Activated T-cell treated with anti-CD3 and anti-CD28 coated beads for 48 hours (primary cell): ENCODE measurements around the gene PRKCA.
"Not testable (repeated sequence)": the region's sequence is repeated elsewhere in the genome, so short reads cannot be mapped to it uniquely, and the experiment has no call there.

Experiments
- DNase-seq: peaks from one replicate; pipeline ENCODE4 v3.0.0-alpha.2; 2020; ENCODE audit warnings: low read depth

PRKCA gene

DNA sequence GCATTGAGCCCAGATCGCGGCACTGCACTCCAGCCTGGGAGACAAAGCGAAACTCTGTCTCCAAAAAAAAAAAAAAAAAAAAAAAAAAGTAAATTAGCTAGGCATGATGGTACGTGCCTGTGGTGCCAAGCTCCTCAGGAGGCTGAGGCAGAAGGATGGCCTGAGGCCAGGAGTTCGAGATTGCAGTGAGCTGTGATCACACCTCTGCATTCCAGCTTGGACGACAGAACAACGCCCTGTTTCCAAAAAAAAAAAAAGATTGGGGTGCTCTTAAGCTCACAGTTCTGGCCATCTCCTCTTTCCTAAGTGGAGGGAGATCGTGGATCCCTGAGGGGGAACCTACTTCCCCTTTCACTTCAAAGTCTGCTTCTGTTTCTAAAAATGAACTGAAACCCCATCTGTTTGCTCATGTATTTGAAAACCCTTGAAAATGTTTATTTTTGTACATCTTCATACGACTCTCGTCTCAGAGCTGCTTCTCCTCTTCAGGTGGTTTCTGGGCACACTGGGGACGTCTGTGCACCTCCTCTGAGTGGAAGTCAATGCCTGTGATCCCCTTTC is 138.8 kb downstream of the PRKCA start:
- no peak for DNase-seq

DNA sequence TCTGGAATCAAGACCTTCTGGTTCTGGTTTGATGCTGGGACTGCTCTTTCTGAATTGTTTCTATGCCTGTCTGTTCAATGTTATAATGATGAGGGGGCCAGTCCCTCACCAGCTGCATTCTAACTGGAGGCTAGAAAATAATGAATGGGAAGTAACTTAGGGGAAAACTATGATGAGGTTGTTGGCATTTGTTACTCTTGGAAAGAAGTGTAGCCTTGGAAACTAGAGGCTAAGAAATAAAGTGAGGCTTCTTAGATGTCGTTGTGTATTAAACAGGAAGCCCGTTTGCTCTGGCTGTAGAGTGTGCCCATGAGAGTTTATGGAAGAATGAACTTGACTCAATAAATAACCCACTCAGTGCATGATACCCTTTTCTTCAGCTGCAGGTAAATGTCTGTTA is 140.8 kb downstream of the PRKCA start:
- DNase-seq: no peak

DNA sequence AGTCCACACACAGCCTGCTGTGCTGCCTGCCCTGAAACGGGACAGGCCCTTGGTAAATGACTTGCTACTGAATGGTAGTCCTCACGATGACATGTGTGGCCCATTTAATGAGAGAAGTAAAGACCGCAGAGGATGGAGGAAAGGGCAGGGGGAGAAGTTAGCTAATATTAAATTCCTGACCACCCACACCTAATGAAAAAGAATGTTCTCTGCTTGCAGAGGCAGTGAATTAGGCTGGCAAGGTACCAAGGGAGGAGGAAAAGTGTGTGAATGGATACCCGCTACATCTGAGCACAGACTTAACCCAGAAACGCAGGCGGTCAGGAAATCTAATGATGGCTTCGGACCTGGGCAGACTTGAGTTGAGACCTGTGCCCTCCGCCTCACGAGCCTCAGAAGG is 141.2 kb downstream of the PRKCA start:
- no peak for DNase-seq

DNA sequence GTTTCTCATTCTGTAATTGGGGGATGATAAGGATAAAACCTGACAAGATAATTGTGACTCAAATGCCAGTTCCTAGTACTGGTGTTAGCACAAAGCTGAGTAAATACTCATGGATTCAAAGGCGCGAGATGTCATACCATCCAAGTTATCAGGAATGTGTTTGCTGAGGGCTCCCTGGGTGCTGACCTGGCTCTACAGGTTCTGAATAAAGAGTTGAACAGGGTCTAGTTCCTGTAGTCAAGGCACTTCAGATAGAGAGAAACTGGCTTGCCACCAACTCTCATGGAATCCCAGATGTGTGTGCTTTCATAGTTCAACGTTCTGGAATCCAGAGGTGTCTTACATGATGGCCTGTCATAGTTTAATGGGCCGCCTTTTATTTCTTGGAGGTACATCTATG is 141.6 kb downstream of the PRKCA start:
- no peak for DNase-seq

DNA sequence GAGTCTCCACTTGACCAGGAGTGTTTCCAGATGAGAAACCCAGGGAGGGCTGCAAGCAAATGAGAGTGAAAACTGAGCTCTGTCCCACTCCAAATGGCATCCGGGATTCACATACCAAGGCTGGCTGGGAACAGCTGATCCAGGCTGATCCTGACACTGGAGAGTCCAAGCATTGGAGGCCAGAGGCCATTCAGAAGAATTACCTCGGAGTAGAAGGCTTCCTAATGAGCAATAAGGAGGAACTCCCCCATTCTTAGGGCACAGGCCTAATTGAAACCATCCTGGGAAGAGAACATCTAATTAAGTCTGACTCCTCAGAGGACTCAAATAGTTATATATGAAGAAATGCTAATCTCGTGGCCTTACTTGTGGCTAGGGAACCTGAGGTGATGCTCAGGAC is 142.8 kb downstream of the PRKCA start:
- no peak for DNase-seq

DNA sequence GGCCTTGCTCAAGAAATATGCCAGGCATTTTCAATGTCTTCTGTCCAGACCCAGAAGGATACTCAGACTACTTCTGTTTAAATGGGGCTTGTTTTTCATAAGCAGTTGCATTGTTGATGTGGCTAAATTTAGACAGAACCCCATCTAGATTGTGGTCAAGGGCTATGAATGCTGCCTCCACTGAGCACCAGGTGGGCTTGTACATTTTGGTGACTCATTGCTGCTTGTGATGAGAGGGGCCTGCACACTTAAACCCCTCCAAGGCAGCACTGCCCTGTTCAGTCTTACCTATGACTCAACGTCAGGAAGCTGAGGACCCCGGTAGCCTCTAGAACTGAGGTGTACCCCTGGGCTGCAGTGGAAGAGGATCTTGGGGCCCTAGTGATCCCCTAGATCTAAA is 144.0 kb downstream of the PRKCA start:
- DNase-seq: no peak

DNA sequence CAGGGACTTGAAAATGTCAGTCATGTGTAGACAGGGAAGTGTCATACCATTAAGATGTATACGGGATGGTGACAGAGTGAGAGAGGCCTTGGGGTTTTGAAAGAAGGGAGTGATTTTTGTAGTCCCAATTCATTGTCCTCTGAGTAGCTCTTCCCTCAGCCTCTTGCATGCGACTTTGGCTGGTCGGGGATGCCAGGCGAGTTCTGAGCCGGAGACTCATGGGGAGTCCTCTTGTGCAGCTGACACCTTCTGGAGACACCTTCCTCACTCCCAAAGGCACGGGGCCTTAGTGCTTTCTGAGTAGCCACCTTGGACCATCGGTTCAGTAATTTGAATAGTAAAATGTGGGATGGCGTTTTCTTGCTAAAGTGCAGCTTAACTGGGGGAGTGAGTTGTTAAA is 144.7 kb downstream of the PRKCA start:
- no peak for DNase-seq

DNA sequence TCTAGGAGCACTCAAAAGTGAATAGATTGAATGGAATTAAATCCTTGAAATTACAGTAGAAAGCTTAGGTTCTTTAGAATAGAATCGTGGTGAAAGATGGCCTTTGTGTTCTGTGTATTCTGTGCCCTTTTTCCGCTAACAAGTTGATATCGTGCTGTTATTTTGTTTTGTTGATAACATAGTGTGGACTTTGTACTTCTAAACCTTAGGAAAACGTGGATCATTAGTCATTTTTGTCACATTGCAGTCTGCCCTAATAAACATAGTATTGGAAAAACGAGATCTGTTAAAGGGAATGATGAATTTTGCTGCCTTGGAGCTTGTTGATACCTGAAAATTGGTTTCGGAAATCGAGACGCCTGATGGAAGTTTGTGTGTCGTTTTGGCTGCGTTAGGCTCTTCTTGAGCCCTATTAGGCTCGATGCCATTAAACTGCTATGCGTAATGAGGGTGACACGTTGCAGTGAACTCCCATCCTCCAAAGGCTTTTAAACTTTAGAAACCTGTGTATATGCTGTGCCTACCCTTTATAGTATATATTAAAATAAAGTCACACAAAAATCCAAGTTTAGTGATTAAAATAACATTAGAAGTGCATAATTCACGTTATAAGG is 145.7 kb downstream of the PRKCA start:
- no peak for DNase-seq

DNA sequence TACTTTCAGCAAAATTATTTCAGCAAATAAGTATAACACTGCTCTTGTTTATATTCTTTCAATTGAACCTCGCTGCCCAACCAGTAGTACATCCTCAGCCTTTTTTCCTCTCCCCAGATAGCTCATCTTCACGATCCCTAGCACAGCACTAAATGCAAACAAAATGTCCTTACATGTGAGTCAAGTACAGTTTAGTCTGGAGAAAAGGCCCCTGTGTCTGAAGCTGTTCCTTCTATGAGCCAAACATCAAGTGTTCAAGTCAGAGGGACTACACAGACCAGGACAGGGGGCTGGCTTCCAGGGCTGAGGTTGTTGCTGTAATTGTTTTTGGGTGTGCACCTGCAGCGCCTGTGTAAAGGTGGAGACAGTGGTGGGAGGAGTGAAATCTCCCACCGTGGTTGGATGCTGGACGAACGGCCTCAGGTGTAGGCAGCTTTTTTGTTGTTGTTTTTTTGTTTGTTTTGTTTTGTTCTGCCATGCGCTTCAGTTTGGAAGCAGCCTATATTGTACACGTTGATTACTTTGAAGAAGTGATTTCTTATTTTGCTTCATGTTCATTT is 147.1 kb downstream of the PRKCA start:
- no peak for DNase-seq

DNA sequence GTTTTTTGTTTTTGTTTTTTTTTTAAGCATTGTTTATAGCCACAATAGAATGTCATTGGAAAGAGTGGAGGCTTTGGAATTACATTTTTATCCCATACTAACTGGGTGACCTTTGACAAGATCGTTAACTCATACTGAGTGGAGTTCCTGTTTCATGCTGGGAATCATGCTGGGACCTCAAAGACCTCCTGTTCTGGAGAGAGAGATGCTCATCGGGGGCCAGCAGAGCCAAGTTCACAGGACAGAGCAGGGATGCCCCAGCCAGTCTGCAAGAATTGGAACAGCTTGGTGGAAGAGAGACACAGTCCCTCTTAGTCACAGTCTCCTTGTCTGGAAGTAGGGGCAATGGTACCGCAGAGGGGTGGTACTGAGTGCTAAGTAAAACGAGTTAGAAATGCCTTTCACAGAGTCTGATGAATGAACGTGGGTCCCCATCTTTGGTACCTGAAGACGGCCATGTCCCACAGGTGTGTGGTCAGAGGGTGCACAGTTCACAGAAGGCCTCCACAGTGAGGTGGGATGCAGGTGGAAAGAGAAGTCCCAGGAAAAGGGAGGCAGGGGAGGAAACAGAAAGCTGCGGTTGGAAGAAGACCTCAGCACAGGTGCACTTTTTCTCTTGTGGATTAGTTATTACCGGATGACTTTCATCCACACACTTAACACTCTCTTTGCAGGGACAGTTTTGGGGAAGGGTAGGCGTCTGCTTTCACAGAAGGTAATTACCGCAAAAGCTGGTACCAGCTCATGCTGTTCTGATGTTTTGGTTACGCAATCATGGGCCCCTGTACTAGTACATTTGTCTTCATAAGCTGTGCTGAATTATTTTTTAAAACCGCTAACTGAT is 147.8 kb downstream of the PRKCA start:
- DNase-seq: no peak

DNA sequence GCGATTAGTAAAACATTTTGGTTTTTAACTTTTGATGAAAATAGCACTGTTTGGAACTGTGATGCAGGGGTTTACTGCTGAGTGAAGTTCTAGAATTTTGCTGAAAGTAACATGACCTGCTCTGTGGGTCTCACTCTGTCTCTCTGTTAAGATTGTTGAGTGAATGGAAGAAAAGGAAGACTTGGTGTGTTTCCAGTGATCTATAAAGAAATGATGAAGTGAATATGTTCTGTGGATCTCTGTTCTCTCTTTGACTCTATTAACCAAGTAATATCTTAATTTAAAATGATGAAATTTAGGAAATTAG is 148.4 kb downstream of the PRKCA start:
- DNase-seq: no peak

DNA sequence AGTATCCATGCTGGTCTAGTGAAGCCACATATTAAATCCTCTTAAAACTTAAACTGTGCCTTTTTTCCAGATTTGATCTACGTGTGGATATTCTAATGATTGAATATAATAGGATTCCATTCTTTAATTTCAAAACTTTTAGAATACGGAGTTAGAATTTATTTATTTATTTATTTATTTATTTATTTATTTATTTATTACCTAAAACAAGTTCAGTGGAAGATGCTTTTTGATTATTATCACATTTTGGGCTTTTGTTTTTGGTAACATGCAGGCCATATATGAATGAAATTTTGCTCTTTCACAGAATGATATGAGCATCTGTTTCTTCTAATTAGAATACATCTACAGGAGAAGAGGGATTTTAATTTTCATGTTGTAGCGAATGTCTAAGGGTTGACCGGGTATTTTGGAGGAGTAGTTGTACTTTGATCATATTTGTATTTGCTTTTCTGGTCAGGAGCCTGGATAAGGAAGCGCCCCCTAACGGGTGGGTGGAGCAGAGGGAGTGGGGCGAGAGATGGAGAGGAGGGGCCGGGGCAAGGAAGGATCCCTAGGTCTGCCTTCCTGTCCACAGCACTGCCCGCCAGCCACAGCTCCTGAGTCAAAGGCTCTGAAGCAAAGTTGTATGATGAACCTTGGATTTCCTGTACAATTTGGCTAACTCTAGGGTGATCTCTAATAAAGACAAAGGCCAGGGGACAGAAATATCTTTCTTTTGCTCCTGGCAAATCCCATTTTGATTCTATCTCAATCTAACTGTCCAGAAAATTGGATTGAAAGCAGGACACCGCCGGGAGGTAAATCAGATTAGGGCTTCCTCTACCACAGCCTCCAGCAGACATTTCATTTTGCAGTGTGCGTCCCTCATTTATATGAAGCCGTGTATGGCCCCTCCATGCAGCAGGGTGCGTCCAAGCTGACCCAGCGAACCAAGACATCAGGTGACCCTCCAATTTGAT is 149.1 kb downstream of the PRKCA start:
- DNase-seq: no peak

DNA sequence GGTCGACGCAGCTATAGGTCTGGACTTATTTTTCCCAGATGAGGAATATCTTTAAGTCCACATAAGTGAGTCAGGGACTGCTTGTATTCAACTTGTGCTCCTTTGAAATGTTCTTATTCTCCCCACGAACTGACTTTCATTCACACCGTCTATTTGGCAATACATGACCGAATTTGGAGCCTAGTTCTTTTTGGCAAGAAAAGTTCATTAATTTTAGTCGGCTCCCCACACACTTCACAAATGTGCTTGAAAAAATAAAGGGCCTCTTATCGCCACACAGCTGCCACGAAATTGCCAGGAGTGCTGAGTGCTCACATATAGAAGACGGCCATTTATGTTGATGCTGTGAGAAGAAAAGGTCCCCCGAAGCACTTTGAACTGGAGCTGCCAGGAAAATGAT is 152.6 kb downstream of the PRKCA start:
- DNase-seq: no peak

DNA sequence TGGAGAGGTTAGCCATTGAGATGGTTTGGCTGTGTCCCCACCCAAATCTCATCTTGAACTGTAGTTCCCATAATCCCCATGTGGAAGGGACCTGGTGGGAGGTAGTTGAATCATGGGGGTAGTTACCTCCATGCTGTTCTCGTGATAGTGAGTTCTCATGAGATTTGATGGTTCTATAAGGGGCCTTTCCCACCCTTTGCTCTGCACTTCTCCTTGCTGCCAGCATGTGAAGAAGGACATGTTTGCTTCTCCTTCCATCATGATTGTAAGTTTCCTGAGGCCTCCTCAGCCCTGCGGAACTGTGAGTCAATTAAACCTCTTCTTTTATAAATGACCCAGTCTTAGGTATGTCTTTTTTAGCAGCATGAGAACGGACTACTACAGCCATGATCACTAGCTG is 155.1 kb downstream of the PRKCA start:
- not testable (repeated sequence) for DNase-seq

DNA sequence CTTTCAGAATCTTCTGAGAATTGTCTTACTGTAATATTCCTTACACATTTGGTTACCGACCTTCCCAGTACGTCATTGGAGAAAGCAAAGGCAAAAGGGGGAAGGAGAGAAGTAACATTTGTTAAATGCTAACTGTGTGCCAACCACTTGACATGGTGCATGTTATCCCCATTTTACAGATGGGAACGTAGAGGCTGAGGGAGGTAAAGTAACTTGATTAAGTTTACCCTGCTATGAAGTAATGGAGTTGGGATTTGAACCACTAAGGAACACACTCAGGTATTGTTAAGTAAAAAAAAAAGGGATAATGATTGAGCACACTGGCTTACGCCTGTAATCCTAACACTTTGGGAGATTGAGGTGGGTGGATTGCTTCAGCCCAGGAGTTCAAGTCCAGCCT is 156.4 kb downstream of the PRKCA start:
- DNase-seq: no peak

DNA sequence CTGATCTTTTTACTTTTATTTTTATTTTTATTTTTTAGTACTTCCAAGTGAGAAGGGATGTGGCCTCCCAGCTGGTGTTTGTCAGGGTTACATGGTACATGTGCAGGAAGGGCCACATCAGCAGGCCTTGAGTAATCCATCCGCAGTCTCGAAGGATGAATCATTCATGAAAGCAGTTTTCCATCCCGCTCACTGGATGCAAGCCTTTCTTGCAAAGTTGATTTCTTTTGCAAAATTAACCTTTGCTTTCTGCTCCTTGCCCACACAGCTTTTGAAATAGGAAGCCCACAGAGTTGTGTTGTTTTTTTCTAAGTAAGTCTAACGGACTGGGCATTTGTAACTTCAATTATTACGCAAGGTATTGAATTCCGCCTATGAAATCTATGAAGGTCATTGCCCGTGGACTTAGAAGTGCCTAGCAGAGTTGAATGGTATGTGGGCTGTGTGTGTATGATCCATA is 157.4 kb downstream of the PRKCA start:
- DNase-seq: no peak

DNA sequence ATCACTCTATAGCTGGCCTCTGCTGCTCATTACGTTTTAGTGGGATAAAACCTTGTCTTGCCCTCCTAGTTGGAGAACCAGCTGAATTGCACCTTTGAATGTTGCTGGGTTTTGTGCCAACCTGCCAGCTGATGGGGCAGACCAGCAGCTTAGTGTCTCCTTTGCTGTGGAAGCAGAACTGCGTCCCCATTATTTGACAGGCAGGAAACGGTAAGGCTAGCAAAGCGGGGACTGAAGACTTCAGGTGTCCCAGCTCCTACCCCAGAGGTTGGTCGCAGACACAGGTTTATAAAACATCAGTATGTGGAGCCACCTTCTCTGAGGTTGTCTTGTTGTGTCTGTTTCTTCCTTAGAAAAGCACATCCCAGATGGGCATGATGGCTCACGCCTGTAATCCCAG is 158.1 kb downstream of the PRKCA start:
- DNase-seq: no peak

DNA sequence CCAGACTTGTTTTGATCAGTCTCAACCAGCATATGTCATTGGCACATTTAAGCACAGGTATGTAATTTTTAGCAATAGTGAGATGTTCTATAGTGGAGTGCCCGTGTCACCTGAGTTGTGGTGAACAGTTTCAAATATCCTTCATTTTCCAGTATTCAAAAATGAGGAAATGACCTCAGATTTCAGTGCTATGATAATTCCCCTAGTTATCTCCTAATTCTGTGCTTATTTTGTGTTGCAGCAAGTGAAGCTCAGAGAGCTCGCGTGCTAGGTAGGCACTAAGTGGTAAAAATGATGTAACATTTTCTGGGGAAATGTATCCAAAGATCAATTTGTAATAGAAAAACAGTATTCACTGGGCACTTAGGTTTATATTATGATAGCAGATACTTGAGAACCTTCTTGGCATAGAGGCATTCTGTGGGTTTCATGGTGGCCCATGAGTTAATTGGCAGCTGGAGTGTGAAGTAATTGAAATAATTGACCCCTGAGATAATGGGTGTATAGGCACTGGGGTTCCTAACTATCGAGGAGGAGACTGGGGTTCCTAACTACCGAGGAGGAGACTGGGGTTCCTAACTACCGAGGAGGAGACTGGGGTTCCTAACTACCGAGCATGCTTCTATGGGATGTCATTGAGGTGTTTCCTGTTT is 159.1 kb downstream of the PRKCA start:
- DNase-seq: no peak

DNA sequence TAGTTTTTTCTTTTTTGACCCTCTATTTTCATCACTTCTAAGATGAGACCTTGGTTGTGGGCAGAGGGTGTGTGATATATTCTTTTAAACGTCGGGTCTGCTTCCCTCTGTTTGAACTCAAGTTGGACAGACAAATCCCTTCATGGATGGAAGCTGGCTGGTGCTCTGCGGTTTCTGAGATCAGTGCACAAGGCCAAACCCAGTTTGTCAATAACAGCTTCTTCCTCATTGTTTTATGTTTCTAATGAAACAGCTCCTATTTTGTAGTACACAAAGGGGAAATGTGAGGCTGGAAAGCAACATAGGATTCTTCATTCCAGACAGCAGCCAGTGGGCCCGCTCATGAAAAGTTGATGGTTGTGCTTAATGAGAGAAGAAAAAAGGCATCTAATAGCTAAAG is 159.6 kb downstream of the PRKCA start:
- no peak for DNase-seq

DNA sequence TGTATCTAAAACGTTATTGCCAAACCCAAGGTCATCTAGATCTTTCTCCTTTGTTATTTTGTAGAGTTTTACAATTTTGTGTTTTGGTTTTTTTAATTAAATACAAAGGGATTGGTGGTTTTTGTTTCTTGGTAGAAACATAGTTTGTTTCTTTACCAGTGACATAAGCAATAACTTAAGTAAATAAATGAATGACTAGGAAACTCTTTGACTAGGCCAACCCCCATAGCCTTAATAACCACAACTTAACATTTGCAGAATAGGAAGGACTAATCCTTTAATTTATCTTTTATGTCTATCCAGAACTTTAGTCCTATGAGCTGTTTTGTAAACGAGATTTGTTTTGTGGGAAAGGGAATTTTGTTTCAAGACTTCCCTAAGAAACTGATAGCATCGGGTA is 162.5 kb downstream of the PRKCA start:
- no peak for DNase-seq

DNA sequence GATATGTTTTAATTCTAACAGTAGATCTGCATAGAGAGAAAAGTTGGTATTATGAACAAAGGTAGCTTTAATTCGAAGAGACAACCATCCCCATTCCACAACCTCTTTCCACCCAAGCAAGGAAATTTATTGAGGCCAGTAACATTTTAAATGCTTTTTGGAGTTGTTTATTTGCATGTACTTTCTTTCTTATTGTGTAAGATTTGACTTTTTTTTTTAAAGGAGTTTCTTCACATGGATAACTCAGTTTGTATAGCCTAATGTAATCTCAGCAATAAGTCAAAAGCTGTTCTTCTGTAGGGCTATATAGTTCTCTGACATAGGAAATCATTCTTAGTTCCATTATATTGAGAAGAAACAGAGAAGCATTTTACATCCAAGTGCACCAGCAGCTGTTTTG is 163.3 kb downstream of the PRKCA start:
- DNase-seq: no peak
